PFSK-1 (cell line): ENCODE measurements around the gene CCR2.

Experiments
- POLR2AphosphoS5 ChIP-seq: IDR thresholded peaks from 2 replicates; pipeline ENCODE4 v1.6.1; 2012; ENCODE audit warnings: low read depth, mild to moderate bottlenecking, control low read depth, low read length, moderate library complexity
- SIN3A ChIP-seq: IDR thresholded peaks from 2 replicates; pipeline ENCODE4 v1.6.1; 2012; ENCODE audit warnings: mild to moderate bottlenecking, low read length, moderate library complexity, borderline replicate concordance; ENCODE audit not compliant: insufficient read depth
- TF ChIP-seq, protein P1 (sequence below), 2 experiments: IDR thresholded peaks; 2 replicates each; pipeline versions ENCODE4 v1.6.1 to v1.8.0; 2011 to 2012; ENCODE audit warnings: low read depth in 2 of 2, low read length in 2 of 2, control low read depth in 1 of 2, inconsistent platforms in 1 of 2, mild to moderate bottlenecking in 1 of 2, moderate library complexity in 1 of 2; ENCODE audit not compliant: insufficient read depth in 1 of 2

- TF ChIP-seq POLR2AphosphoS5 (no peak), SIN3A (no peak)
- TF ChIP-seq, protein P1, sequence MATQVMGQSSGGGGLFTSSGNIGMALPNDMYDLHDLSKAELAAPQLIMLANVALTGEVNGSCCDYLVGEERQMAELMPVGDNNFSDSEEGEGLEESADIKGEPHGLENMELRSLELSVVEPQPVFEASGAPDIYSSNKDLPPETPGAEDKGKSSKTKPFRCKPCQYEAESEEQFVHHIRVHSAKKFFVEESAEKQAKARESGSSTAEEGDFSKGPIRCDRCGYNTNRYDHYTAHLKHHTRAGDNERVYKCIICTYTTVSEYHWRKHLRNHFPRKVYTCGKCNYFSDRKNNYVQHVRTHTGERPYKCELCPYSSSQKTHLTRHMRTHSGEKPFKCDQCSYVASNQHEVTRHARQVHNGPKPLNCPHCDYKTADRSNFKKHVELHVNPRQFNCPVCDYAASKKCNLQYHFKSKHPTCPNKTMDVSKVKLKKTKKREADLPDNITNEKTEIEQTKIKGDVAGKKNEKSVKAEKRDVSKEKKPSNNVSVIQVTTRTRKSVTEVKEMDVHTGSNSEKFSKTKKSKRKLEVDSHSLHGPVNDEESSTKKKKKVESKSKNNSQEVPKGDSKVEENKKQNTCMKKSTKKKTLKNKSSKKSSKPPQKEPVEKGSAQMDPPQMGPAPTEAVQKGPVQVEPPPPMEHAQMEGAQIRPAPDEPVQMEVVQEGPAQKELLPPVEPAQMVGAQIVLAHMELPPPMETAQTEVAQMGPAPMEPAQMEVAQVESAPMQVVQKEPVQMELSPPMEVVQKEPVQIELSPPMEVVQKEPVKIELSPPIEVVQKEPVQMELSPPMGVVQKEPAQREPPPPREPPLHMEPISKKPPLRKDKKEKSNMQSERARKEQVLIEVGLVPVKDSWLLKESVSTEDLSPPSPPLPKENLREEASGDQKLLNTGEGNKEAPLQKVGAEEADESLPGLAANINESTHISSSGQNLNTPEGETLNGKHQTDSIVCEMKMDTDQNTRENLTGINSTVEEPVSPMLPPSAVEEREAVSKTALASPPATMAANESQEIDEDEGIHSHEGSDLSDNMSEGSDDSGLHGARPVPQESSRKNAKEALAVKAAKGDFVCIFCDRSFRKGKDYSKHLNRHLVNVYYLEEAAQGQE (IDR thresholded peaks at IDR 0.05; ENCODE audit: insufficient read depth in 1 of 2, low read depth in 2 of 2, low read length in 2 of 2) = no peak
Measured at GRCh38 chr3:46383951-46384330, 30.0 kb downstream of the CCR2 start.
